Tibial nerve (tissue), 4 donors: ENCODE measurements around the gene CYP1A1.

ENCODE experiments used
- CTCF ChIP-seq, 5 experiments: fragments of 200-600 bp in 3 of 5; fragments of 450-650 bp in 2 of 5; sonication (generic) in 3 of 5; IDR thresholded peaks; one replicate each; pipeline ENCODE4 v1.5.1; 2016 to 2019; ENCODE audit warnings: antibody characterized with exemption in 5 of 5, mild to moderate bottlenecking in 3 of 5, moderate library complexity in 2 of 5
- EP300 ChIP-seq, 2 donors: sonication (generic); formaldehyde crosslinking; IDR thresholded peaks; one replicate each; pipeline ENCODE4 v1.6.1; 2017; ENCODE audit warnings: antibody characterized with exemption in 2 of 2, mild to moderate bottlenecking in 1 of 2

- TF ChIP-seq CTCF (IDR thresholded peaks at IDR 0.05) (no peak), EP300 (IDR thresholded peaks at IDR 0.05) (no peak)
Measured at GRCh38 chr15:74752011-74752410, 26.7 kb upstream of the CYP1A1 start.
